RCC 7860 (cell line): Measurements from ENCODE around the gene FAM234A.
A peak's percentile ranks its signal among the peaks of the same experiment; 100 is the strongest.

Source experiments
- DNase-seq: peaks from one replicate; pipeline ENCODE4 v3.0.0-alpha.2; 2015; ENCODE audit warnings: low spot score
- FAIRE-seq: peaks from 2 replicates; lab custom pipeline; 2012; peaks lifted over from hg19 to GRCh38; lab: Jason Lieb, UNC

The FAM234A gene

DNA sequence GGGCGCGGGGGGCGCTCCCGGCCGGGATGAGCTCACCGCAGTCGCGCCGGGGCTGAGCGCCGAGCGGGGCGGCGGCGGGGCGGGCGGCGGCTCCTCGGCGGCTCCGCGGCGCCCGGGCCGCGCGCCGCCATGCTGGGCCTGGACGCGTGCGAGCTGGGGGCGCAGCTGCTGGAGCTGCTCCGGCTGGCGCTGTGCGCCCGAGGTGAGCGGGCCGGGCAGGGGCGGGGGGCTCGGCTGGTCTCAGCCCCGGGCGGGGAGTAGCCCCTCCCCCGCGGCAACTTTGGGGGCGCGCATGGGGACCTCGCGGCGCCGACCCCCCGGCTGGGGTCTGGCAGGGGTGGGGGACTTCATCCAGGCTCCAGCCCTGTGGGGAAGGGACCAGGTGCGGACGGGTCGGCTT is 45.9 kb downstream of the FAM234A start, which contains the start of gene ARHGDIG:
Gene ARHGDIG, plus strand, starts transcription at position 40 of the 400 bp plus-strand sequence. Its CDS starts 90 bp downstream, at position 130.
- no peak for DNase-seq
- FAIRE-seq, result no peak

DNA sequence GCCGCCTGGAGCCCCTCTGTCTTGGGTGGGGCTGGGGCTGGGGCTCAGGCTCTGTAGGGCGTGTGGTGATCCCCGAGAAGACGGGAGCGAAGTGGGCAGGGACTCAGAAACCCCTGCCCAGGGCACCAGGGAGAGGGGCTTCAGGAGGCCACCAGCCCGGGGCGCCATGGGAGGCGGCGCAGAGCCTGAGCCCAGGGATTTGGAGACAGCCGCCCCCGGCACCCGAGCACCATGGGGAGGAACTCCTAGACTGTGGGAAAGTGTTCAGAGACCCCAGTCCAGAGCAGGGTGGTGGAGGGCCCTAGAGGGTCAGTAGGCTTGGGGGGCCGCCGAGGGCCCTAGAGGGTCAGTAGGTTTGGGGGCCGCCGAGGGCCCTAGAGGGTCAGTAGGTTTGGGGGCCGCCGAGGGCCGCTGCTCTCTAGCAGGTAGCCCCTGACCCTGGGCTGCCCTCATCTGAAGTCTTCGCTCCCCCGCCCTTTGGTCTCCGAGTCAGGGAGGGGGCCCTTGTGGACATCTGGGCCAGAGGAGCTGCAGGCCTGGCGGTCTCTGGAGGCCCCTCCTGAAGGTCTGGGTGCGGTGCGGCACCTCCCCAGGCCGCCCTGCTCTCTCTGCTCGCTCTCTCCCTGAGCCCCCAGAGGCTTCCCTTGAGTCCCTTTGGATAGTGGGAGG is 46.5 kb downstream of the FAM234A start:
- DNase-seq, result no peak
- no peak for FAIRE-seq

DNA sequence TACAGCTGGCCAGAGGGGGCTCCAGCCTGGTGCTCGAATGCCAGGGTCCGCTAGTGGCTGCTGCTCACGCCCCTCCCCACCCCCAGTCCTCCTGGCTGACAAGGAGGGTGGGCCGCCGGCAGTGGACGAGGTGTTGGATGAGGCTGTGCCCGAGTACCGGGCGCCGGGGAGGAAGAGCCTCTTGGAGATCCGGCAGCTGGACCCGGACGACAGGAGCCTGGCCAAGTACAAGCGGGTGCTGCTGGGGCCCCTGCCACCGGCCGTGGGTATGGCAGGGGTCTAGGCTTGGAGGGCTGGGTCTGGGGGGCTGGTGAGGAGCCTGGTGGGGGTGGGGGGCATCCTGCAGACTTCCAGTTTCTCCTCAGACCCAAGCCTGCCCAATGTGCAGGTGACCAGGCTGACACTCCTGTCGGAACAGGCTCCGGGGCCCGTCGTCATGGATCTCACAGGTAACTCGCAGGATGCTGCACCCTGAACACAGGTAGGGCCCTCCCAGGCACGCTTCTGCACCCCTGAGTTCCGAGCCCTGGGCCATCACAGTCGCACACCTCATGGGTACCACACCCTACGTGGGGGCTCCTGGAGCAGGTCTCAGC is 47.1 kb downstream of the FAM234A start:
- FAIRE-seq (no peak), DNase-seq (no peak)

DNA sequence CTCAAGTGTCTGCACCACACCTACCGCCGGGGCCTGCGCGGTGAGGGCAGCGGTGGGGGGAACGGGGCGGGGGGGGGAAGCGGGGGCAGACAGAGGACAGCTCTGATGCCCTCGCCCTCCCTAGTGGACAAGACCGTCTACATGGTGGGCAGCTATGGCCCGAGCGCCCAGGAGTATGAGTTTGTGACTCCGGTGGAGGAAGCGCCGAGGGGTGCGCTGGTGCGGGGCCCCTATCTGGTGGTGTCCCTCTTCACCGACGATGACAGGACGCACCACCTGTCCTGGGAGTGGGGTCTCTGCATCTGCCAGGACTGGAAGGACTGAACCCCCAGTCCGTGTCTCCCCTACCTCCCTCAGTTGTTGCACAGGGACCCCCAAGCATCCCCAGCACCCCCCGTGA is 47.9 kb downstream of the FAM234A start:
- FAIRE-seq (no peak), DNase-seq (no peak)

DNA sequence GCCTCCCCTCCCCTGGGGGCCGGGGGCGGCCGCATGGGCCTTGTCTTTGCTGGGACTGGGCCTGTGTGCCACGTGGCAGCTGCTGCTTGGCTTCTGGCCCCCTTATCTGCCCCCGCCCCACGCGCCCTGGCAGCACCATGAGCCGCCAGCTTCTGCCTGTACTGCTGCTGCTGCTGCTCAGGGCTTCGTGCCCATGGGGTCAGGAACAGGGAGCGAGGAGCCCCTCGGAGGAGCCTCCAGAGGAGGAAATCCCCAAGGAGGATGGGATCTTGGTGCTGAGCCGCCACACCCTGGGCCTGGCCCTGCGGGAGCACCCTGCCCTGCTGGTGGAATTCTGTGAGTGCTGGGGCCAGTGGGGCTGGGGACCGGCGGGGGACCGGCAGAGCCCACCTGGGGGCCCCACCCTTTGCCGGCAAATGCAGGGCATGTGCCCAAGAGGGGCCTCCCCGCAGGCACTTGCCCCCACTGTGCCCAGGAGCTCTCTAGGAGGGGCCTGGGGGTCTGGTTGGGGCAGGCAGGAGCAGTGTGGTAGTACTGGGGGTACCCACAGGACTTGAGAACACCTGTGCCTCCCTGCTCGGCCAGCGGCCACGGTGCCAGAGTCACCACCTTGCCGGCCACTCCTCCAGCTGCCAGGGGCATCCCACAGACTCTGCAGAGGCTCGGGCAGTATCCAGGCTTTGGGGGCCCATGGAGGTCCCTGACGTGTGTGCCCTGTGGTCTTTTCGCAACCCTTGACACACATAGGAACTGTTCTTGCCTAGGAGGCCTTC is 48.6 kb downstream of the FAM234A start, which contains the start of gene PDIA2:
Gene PDIA2, plus strand, starts transcription at position 132 of the 773 bp plus-strand sequence. Its CDS starts 6 bp downstream, at position 138.
- FAIRE-seq (no peak), DNase-seq (no peak)

DNA sequence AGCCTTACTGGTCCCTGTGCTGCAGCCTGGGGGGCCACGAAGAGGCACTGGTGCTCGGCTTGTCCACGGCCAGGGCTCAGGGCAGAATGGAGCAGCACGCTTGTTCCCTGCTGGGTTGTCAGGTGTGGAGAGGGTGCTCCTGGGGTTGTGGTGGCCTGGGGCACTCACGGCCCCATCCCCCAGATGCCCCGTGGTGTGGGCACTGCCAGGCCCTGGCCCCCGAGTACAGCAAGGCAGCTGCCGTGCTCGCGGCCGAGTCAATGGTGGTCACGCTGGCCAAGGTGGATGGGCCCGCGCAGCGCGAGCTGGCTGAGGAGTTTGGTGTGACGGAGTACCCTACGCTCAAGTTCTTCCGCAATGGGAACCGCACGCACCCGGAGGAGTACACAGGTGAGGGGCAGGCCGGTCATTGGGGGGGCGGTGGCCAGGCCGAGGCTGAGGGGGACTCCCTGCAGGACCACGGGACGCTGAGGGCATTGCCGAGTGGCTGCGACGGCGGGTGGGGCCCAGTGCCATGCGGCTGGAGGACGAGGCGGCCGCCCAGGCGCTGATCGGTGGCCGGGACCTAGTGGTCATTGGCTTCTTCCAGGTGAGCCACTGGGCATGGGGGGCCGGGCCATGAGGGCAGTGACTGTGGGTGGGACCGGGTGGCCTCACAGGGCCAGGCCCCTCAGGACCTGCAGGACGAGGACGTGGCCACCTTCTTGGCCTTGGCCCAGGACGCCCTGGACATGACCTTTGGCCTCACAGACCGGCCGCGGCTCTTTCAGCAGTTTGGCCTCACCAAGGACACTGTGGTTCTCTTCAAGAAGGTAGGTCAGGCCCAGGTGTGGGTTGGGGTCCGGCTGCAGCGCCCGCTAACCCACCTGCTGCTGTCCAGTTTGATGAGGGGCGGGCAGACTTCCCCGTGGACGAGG is 49.8 kb downstream of the FAM234A start:
- DNase-seq (no peak), FAIRE-seq (no peak)

DNA sequence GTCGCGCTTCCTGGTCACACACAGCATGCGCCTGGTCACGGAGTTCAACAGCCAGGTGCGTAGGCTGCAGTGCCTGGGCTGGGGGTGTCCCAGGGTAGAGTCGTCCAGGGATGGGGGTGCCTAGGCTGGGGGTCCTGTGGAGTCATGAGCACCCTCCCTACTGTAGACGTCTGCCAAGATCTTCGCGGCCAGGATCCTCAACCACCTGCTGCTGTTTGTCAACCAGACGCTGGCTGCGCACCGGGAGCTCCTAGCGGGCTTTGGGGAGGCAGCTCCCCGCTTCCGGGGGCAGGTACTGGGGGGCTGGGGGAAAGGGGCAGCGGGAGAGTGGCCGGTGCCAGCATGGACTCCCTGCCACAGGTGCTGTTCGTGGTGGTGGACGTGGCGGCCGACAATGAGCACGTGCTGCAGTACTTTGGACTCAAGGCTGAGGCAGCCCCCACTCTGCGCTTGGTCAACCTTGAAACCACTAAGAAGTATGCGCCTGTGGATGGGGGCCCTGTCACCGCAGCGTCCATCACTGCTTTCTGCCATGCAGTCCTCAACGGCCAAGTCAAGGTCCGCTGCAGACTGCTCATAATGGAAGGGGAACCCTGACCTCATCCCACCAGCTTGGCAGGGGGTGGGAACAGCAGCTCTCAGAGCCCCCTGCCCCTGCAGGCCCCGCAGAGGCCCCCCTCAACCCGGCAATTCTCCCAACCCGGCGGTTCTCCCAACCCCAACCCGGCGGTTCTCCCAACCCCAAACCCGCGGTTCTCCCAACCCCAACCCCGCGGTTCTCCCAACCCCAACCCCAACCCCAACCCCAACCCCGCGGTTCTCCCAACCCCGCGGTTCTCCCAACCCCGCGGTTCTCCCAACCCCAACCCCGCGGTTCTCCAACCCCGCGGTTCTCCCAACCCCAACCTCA is 50.8 kb downstream of the FAM234A start:
- FAIRE-seq (peak; percentile 86), DNase-seq (peak; percentile 79)

DNA sequence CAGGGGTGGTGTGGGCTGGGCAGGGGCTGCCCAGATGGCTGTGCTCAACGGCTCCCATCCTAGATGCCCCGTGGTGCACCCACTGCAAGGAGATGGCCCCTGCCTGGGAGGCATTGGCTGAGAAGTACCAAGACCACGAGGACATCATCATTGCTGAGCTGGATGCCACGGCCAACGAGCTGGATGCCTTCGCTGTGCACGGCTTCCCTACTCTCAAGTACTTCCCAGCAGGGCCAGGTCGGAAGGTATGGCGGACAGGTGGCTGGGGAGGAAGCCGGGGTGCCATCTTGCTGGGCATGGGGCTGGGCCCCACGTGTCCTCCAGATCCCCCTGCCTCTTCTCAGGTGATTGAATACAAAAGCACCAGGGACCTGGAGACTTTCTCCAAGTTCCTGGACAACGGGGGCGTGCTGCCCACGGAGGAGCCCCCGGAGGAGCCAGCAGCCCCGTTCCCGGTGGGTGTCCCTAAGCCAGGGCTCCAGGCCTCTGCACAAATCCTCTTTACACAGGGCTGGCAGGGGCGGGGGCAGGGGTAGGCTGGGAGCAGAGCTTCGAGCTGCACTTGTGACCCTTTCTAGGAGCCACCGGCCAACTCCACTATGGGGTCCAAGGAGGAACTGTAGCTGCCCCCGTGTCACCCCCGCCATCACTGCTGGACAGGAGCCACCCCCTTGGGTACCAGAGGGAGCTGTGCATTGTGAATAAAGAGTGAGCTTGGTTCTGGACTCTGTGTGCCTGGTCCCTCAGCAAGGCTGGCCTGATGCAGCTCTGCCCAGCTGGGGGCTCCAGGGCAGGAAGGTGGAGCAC is 52.1 kb downstream of the FAM234A start:
- FAIRE-seq (no peak), DNase-seq (no peak)

DNA sequence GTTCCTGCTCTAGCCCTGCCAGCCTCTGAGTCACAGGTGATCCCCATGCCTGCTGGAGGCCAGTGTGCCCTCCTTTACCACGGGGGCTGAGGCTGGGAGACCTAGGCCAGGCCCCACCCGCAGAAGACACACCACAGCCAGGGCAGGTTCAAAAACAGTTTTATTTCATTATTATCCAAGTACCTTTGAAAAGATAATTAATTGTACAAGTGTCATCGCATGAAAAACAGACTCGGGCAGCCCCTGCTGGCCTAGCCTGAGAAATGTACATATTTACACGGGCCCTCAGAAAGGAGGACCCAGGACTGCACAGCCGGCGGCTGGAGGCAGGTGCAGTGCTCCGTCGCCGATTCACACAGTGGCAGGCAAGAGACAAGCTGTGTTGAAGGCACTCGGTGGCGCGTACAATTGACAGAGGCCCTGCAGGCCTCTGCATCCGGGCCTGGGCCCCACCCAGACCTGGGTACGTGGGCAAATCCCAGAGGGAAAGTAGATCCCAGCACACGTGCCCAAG is 52.7 kb downstream of the FAM234A start:
- no peak for DNase-seq
- FAIRE-seq, result no peak

DNA sequence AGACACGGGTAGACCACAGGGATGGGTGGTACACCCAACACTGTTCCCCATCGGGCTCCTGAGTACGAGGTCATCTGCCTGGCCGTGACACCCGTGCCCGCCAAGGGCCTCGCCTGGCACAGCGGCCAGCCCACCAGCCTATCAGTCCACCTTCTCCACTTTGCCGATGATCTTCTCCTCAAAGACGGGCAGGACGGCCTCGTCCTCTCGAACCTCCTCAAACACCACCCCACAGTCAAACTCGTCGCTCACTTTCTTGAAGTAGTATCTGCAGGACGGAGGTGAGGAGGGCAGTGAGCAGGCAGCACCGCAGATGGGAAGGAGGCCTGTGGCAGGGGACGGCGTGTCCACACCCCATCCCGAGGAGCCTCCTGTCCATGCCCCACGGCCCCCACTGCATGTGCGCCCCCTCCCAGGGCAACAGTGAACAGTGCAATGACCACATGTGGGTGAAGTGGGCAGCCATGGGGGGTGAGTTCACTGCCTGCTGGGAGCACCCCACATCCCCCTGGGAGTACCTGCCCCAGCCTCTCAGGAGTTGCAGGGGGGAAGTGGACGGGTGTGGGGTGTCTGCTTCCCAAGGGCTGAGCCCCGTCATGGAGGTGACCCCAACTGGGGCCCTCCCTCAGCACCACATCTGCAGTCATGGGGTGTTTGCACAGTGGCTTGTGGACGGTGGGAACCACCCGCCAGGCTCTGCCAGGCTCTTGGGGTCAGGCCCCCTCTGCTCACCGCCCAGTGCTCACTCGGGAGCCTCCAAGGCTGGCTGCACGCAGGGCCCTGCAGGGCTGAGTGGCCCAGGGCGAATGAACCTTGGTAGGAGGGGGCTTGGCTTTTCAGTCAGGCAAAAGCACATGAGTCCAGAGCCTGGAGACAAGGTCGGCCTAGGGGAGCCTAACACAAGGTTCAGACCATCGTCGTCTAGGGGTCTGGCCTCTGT is 53.6 kb downstream of the FAM234A start:
- DNase-seq, result no peak
- no peak for FAIRE-seq

DNA sequence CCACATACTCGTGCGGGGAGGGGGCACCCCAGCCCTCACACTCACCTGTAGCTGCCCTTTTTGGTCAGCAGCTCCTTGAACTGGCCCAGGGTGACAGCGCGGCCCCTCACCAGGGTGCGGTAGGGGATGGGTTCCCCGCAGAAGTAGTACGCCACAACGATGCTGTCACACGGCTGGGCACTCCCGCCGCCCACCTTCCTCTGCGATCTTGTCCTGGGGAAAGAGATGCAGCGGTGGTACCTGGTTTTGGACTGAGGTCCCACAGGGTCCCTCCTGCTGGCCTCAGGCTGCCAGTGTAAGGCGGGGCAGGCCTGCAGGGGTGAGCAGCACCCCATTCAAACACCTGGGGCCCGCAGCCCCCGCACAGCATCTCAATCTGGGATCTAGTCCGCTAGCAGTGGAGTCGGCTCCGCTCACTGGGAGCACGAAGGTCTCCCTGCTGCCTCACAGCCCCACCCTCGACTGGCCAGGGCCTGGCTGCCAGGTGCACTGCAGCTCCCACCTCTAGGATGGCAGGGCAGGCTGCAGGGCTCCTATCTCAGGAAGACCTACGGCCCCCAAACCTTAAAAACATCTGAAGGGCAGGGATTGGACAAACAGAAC is 54.9 kb downstream of the FAM234A start:
- FAIRE-seq, result no peak

DNA sequence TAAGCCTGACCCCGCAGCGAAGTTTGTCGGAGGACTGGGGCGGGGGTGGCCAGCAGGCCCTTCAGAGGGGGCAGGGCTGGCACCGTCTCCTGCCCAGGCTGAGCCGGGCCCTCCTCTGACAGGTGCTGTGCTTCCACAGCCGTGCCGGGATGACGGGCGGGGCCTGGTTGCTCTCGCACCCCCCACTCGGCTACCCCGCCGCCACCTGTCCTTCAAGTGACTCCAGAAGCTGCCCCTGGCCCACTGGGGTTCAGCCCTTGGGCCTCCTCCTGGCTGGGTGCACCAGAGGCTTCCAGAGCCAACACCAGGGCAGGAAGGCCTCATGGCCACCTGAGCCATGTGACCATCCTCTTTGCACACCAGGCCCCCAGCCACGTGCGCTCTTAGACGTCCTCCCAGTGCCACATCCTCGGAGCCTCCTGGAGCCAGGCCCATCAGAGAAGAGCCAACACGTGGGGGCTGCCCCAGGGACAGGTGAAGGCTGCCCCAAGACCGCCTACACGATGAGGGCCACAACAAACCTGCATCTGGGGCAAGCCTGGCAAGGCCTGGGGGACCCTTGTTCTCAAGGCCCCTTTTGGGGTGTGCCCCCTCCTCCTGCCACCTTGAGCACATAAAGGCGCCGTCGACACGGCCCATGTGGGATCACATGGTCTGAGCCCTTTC is 55.5 kb downstream of the FAM234A start:
- DNase-seq (no peak), FAIRE-seq (no peak)

More for the DNA sequence above, 54.9 kb downstream of the FAM234A start:
- DNase-seq, result no peak

DNA sequence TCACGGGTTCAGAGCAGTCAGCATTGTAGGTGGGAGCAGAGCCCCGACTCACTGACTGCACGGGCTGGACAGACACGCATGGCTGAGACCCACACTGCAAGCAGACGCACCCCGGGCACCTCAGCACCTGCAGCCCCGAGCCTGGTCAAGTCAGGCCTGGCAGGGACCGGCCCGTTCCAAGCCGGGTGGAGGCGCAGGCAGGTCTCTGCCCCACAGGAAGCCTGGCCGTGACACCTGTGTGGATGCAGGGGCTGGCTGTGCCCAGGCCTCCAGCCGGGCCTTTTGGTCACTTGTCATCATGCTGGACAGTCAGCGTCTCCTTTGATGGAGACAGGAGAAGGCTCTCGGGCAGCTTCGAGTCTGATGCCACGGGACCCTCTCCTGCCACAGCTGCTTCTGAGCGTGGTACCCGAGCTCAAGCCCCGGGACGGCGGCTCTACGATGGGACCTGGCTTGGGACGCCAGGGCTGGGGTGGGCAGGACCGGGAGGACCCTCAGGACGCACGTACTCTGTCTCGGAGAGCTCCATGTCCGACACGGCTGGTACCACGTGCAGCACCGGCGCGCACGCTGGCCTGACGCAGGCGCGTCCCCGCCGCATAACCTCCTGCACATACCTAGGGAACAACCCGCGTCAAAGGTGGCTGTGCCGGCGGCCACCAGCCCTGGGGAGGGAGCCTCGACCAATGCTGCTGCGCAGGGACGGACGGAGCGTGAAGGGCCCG is 56.2 kb downstream of the FAM234A start:
- FAIRE-seq (no peak), DNase-seq (no peak)

DNA sequence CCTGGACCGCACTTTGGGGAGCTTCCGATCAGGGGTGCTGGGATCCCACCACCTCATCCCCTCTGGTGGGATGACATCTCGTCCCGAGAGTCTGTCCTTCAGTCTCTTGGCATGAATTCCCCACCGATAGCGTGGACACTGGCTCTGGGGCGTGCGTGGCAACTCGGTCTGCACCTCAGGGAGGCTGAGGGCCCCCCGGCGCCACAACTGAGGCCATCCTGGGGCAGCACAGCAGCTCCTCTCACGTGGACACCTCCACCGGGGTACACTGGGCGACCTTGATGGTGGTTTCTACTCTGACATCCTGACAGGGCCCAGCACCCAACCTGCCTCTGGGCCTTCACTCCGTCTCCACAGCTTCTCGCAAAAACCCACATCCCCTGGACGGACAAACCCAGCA is 56.9 kb downstream of the FAM234A start:
- no peak for DNase-seq
- no peak for FAIRE-seq

DNA sequence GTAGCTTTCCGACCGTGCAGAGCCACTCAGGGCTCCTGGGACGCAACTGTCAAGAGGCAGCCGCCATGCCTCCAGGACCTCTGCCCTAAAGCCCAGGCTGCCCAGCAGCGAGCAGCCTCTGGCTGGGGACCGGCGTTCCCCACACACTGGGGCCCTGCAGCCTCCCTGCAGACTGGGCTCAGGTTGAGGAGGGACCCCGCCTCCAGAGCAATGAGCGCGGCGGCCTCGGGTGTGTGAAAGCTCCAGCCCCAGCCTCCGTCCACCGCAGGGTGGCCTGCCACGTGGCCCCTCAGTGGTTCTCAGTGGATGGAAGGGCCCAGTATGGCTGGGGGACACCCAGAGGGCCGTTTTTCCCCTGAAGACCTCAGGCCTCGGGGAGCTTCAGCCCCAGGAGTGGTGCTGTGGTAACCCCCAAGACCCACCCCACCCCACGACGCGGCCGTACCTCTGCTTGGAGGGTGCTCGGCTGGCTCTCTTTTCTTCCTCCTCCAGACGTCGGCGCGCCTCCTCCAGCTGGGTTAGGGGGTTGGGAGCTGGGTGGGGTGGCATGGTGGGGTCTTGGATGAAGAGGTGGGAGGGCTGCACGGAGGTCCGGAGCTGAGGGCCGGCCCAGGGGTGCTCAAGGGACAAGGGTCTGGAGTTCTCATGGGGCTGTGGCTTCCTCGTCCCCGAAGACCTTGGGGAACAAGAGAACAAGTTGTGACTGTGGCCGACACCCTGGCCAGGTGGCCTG is 58.6 kb downstream of the FAM234A start:
- no peak for FAIRE-seq
- DNase-seq, result no peak
